NCI-H1930 (cell line): Measurements from ENCODE around the gene FLOT1.
"Not testable (repeated sequence)": the region's sequence is repeated elsewhere in the genome, so short reads cannot be mapped to it uniquely, and the experiment has no call there.

Experiments used
- DNase-seq, 2 experiments: peaks; one replicate each; lab custom pipeline; 2025; lab: John Stamatoyannopoulos, UW

FLOT1 gene

GRCh38 chr6:30723159-30723842 lies 19.2 kb downstream of the FLOT1 start:
- not testable (repeated sequence) for DNase-seq

DNA sequence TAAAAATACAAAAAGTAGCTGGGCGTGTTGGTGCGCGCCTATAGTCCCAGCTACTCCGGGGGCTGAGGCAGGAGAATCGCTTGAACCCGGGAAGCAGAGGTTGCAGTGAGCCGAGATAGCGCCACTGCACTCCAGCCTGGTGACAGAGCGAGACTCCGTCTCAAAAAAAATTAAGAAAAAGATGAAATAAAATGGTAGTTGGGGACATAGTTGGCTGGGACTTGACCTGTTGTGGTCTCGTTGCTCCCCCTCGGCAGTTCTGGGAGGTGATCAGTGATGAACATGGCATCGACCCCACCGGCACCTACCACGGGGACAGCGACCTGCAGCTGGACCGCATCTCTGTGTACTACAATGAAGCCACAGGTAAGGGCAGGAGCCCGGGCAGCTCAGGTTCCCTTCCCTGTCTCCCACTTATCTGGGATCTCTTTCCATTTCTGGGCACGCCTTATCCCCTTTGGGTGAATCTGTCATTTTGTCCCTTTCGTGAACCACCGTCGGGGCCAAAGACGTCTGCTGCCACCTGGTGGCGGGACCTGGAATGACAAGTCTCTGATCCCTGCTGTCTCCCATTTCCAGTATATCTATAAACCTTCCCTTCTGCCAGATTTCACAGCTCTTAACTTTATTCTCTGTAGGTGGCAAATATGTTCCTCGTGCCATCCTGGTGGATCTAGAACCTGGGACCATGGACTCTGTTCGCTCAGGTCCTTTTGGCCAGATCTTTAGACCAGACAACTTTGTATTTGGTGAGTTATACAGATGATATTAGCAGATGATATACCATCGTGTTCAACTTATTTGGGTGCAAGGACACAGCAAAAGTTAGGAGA lies 20.0 kb downstream of the FLOT1 start:
- DNase-seq: peak; percentile 37 to 75

GRCh38 chr6:30722025-30722279 lies 20.5 kb downstream of the FLOT1 start:
- DNase-seq: not testable (repeated sequence)

- DNase-seq: peak; percentile 79 to 90
Observed at GRCh38 chr6:30721198-30722024, 21.1 kb downstream of the FLOT1 start.

- DNase-seq: peak; percentile 51 to 67
Observed at GRCh38 chr6:30720738-30721197, 21.7 kb downstream of the FLOT1 start.

DNA sequence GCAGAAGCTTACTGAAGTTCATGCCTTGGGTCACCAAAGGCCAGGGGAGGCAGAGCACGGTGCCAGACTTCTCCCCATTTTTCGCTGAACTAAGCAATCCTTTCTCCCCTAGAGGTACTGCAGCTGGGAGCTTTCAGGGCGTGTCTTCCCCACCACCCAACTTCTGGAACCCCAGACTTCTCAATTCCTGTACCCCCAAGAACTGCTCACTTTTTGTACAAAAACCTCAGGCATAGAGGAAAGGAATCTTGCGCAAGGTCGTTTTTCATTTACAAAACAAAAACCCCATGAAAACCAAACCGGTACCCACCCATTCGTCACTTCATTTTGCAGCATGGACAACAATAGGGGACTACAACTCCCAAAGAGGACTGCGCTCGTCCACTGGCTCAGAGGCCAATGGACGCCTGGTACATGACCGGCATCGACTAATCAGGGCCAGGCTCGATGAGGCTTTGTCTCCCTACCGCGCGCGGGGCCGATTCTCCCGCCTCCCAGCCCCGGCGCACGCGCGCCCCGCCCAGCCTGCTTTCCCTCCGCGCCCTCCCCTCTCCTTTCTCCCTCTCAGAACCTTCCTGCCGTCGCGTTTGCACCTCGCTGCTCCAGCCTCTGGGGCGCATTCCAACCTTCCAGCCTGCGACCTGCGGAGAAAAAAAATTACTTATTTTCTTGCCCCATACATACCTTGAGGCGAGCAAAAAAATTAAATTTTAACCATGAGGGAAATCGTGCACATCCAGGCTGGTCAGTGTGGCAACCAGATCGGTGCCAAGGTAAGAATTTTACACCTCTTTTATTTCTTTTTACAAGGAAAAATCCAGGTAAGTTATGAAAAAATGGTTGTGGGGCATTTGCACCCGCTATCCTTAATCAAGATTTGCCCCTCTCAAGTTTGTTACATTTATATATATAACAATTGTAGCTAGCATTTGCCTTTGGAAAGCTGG lies 22.4 kb downstream of the FLOT1 start, which contains the start of gene TUBB:
TUBB (plus strand) TSS at position 562 of the 947 bp plus-strand sequence; CDS start at position 717, 155 bp downstream.
- DNase-seq: peak; percentile 95 to 96

DNA sequence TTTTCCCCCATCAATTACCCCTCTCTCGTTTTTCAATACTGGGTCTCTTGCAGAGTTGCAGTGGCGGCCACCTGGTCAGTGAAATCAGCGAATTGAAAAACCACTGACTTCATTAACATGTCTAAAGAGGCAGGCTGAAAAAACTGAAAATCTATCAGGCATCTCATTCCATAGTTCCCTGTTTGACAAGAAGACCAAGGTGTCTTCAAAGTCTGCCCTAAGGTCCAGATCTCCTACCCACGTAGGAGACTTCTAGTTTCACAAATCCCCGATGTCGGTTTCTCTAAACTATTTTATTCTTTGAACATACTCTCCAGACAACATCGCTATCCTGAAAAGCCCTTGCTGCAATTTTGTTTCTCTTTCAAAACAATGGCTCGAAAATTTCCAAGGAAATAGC lies 23.1 kb downstream of the FLOT1 start:
- no peak for DNase-seq

DNA sequence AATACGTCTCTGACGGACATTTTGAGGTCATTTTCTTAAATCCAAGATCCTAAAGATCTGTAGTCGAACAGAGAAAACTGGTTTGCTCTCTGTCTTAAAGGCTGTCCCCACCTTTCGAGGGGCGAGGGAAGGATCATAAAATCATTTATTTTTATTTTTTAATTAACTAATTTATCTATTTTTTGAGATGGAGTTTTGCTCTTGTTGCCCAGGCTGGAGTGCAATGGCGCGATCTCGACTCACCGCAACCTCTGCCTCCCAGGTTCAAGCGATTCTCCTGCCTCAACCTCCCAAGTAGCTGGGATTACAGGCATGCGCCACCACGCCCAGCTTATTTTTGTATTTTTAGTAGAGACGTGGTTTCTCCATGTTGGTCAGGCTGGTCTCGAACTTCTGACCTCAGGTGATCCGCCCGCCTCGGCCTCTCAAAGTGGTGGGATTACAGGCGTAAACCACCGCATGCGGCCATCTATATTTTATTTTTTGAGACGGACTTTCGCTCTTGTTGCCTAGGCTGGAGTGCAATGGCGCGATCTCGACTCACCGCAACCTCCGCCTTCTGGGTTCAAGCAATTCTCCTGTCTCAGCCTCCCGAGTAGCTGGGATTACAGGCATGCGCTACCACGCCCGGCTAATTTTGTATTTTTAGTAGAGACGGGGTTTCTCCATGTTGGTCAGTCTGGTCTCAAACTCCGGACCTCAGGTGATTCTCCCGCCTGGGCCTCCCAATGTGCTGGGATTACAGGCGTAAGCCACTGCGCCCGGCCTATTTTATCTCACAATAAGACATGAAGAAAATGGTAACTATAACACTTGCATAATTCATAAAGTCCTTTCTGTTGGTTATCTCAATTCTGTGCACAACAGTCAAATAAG lies 24.4 kb downstream of the FLOT1 start:
- not testable (repeated sequence) for DNase-seq

DNA sequence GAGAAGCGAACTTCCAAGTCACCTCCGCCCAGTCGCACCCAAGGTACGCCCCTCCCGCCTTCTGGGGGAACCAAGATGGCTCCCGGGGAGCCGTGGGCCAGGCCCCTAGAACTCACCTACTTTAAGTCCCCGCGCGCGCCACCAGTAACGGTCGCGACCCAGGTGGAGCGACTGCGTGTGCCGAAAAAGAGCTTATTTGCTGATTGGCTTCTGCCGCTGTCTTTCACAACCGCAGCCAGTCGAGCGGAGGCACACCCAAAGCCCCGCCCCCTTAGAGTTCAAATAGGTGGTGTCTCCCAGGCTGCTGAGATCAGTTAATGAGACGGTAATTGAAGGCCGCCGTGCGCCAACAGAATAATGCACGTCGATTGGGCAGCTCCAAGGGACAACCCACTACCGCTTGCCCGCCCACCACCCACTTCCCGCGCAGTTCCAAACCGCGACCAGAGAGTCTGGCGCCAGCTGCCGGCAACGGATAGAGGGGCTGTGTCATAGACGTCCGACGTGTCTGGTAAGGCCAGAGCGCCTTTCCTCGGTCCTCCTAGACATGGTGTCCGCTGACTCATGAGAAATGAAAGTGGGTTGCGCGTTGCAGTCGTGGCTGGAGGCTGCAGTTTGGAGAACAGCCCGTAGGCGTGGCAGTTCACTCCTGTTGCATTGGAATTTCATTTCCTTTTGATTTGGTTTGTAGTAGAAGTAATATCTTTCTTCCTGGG lies 25.2 kb downstream of the FLOT1 start, which contains the start of gene MDC1:
MDC1 (minus strand) TSS at position 153 of the 716 bp plus-strand sequence. CDS start 2,106 bp downstream, outside the sequence.
- DNase-seq: peak; percentile 99

- no peak for DNase-seq
Observed at GRCh38 chr6:30716879-30717128, 25.7 kb downstream of the FLOT1 start.

DNA sequence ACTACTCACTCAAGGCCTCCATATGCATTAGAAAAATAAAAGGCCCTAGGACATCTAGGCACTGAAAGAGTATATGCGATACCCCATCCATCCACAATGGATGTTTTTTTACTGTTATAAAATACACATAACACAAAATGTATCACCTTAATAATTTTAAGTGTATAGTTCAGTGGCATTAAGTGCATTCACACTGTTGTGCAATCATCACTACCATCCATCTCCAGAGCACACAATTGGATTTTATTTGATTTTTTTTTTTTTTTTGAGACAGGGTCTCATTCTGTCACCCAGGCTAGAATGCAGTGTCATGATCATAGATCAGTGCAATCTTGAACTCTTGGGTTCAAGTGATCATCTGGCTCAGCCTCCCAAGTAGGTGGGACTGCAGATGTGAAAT lies 28.2 kb downstream of the FLOT1 start:
- DNase-seq: no peak

GRCh38 chr6:30712441-30712945 lies 30.0 kb downstream of the FLOT1 start:
- no peak for DNase-seq

GRCh38 chr6:30711758-30712380 lies 30.6 kb downstream of the FLOT1 start:
- DNase-seq: no peak

GRCh38 chr6:30709101-30709868 lies 33.2 kb downstream of the FLOT1 start:
- no peak for DNase-seq

DNA sequence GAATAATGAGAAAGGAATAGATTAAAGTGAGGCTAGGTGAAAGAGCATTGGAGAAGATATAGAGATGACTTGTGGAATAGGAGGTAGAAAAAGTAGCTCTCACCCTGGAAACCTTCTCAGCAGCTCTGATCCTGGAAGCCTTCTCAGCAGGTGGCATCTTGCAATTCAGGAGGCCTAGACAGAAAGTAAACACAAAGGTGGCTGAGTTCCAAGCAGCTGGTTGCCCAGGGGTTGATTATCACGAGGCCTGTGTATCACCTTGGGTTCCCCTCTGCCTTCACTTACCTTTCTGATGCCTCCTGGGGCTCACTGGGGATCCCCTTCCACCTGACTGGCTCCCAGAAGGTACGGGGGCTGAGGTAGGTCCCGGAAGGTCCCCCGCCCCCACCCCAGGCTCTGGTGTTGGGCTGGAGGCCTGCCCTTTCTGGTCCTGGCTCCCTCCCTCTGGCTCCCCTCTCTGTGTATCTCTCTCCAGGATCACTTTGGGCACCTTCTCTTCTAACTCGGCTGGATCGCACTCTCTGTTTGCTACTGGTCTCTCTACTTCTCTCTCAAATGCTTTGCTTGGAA lies 35.1 kb downstream of the FLOT1 start:
- DNase-seq: no peak

GRCh38 chr6:30705620-30706019 lies 36.9 kb downstream of the FLOT1 start:
- DNase-seq: no peak

DNA sequence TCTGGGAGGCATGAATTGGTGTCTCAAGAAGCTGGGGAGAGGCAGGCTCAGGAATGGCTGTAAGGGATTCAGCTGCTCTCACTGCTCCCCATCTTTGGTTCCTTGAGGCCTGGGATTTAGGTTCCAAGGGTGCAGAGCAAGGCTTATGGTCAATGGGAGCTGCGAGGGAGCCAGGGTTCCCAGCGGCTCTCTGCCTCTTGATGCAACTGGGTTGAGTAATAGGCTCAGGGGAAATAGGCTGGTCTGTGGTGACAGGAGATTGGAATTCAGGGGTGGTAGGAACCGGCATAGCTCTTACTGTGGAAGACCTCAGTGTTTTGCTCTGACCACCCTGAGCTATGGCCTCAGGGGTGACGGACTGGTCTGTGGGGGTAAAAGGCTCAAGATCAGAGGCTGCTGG lies 38.7 kb downstream of the FLOT1 start:
- no peak for DNase-seq

GRCh38 chr6:30703011-30703410 lies 39.5 kb downstream of the FLOT1 start:
- DNase-seq: no peak
